Smooth muscle cell (in vitro differentiated cells): Measurements from ENCODE around the gene MPO. TPM values are rescaled to one million over a fixed set of nuclear protein-coding genes. Genes with fewer than 3 reads are reported as not detected.

Experiments
- DNase-seq: peaks from one replicate; lab custom pipeline; 2025; ENCODE audit not compliant: unreplicated experiment; lab: John Stamatoyannopoulos, UW
- H2AFZ ChIP-seq: fragments of 200-600 bp; sonication (generic); 2 replicates; pipeline ENCODE4 v1.6.0; 2016; ENCODE audit warnings: antibody characterized with exemption, low read depth, mild to moderate bottlenecking
- H3F3A ChIP-seq: fragments of 200-600 bp; sonication (generic); 2 replicates; pipeline ENCODE4 v1.6.0; 2017; ENCODE audit warnings: antibody characterized with exemption, low read depth
- H3K27ac ChIP-seq: fragments of 200-600 bp; sonication (generic); 2 replicates; pipeline ENCODE4 v1.5.1; 2016; ENCODE audit warnings: low read depth, mild to moderate bottlenecking
- H3K27me3 ChIP-seq: fragments of 200-600 bp; sonication (generic); 2 replicates; pipeline ENCODE4 v1.6.1; 2016; ENCODE audit warnings: low read depth, mild to moderate bottlenecking
- H3K36me3 ChIP-seq: fragments of 200-600 bp; sonication (generic); 2 replicates; pipeline ENCODE4 v1.5.1; 2016; ENCODE audit warnings: low read depth
- H3K4me1 ChIP-seq: fragments of 200-600 bp; sonication (generic); 2 replicates; pipeline ENCODE4 v1.5.1; 2016; ENCODE audit warnings: low read depth
- H3K4me2 ChIP-seq: fragments of 200-600 bp; sonication (generic); 2 replicates; pipeline ENCODE4 v1.6.0; 2016; ENCODE audit warnings: mild to moderate bottlenecking
- H3K4me3 ChIP-seq: fragments of 200-600 bp; sonication (generic); 2 replicates; pipeline ENCODE4 v1.5.1; 2016; ENCODE audit warnings: mild to moderate bottlenecking
- H3K79me2 ChIP-seq: fragments of 200-600 bp; sonication (generic); 2 replicates; pipeline ENCODE4 v1.6.0; 2016; ENCODE audit warnings: low read depth, mild to moderate bottlenecking
- H3K9ac ChIP-seq: fragments of 200-600 bp; sonication (generic); 2 replicates; pipeline ENCODE4 v1.6.0; 2016; ENCODE audit warnings: low read depth
- H3K9me3 ChIP-seq: fragments of 200-600 bp; sonication (generic); replicated peaks from 2 replicates; pipeline ENCODE4 v1.5.1; 2016; ENCODE audit warnings: low read depth
- H4K20me1 ChIP-seq: fragments of 200-600 bp; sonication (generic); 2 replicates; pipeline ENCODE4 v1.6.0; 2016; ENCODE audit warnings: low read depth
- CTCF ChIP-seq: fragments of 200-600 bp; sonication (generic); IDR thresholded peaks from 2 replicates; pipeline ENCODE4 v1.5.1; 2017; ENCODE audit warnings: borderline replicate concordance, mild to moderate bottlenecking, antibody characterized with exemption; ENCODE audit not compliant: insufficient read depth, poor library complexity, severe bottlenecking
- WGBS: methylation state at CpG from one replicate; pipeline ENCODE4 v1.1.7; 2016; ENCODE audit warnings: low lambda C conversion rate; 5-methylcytosine and 5-hydroxymethylcytosine counted together
- polyA plus RNA-seq: library from polyadenylated mRNA; unstranded; fragments of >200 nt; fragmentation: Nextera tagmentation; extraction: Ambion mirVana; gene quantifications from 2 replicates; pipeline ENCODE4 v1.2.1, GENCODE V29; 2016
- total RNA-seq: library from RNA; depleted of rRNA; stranded (reverse); fragments of >200 nt; gene quantifications from 2 replicates; pipeline ENCODE4 v1.2.3, GENCODE V29; 2014

Gene MPO
- total and polyA plus RNA-seq, 2 experiments from 2014 or later, result 0.09 TPM; not detected in 1

- Histone ChIP-seq H3K4me1 (peaks cover 6% of the 10 kb centered on the region), H3K36me3 (no peaks in the 10 kb centered on the region), H3K79me2 (no peaks in the 10 kb centered on the region), H3K4me3 (no peak overlapping the region), H4K20me1 (no peaks in the 10 kb centered on the region), H3K27ac (no peak overlapping the region), H3K9me3 (no peaks in the 10 kb centered on the region), H3K27me3 (no peaks in the 10 kb centered on the region), H3K9ac (no peak overlapping the region), H2AFZ (no peak overlapping the region), H3K4me2 (no peak overlapping the region), H3F3A (no peaks in the 10 kb centered on the region)
- 93% methylated on average over 25 of the region's 25 CpGs for WGBS
- no peak for TF ChIP-seq CTCF
- no peak for DNase-seq
Observed at GRCh38 chr17:58319173-58320162, 38.7 kb upstream of the MPO start.

DNA sequence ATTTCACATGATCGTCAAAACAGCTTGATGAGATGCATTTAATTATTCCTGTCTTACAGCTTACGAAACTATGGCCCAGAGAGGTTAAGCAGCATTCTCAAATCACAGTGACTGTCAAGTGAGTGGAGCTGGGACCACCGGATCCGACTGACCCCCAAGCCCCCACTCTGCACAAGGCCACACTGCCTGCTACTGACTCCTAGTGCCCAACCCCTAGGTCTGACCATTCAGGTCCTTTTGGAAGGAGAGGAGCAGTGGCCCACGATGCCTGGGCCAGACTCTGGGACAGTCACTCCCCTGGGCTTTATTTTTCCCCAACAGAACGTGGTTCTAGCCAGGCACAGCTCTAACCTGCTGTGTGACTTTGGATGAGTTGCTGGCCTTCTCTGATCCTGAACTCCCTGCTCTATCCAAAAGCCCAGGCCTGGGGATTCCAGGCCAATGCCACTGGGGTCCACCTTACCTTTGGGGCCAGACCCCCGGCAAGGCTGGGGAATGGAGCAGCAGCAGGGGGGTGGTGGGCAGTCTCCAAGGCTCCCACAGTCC is 38.0 kb upstream of the MPO start:
- no peak for TF ChIP-seq CTCF

GRCh38 chr17:58318065-58318481 is 37.3 kb upstream of the MPO start:
- no peak overlapping the region for H3K4me3 ChIP-seq
- H3K36me3 ChIP-seq, result no peaks in the 10 kb centered on the region
- H3K27me3 ChIP-seq, result no peaks in the 10 kb centered on the region
- H3K27ac ChIP-seq, result no peak overlapping the region
- DNase-seq, result no peak
- no peak overlapping the region for H3K4me2 ChIP-seq
- H3F3A ChIP-seq, result no peaks in the 10 kb centered on the region
- WGBS, result 93% methylated on average over 9 of the region's 9 CpGs
- no peak for TF ChIP-seq CTCF
- no peaks in the 10 kb centered on the region for H3K9me3 ChIP-seq
- H3K4me1 ChIP-seq, result no peaks in the 10 kb centered on the region
- no peaks in the 10 kb centered on the region for H3K79me2 ChIP-seq
- H2AFZ ChIP-seq, result no peak overlapping the region
- no peak overlapping the region for H3K9ac ChIP-seq
- no peaks in the 10 kb centered on the region for H4K20me1 ChIP-seq

More for the DNA sequence above, 38.0 kb upstream of the MPO start:
- no peak overlapping the region for H2AFZ ChIP-seq
- no peaks in the 10 kb centered on the region for H3K79me2 ChIP-seq
- H3K4me2 ChIP-seq, result no peak overlapping the region
- H3K9ac ChIP-seq, result no peak overlapping the region
- H3K9me3 ChIP-seq, result no peaks in the 10 kb centered on the region
- H3K36me3 ChIP-seq, result no peaks in the 10 kb centered on the region
- no peaks in the 10 kb centered on the region for H3K27me3 ChIP-seq
- DNase-seq, result no peak
- 94% methylated on average over 7 of the region's 7 CpGs for WGBS
- peaks cover under 1% of the 10 kb centered on the region for H3K4me1 ChIP-seq
- no peaks in the 10 kb centered on the region for H4K20me1 ChIP-seq
- no peaks in the 10 kb centered on the region for H3F3A ChIP-seq
- no peak overlapping the region for H3K4me3 ChIP-seq
- H3K27ac ChIP-seq, result no peak overlapping the region
